HepG2 (cell line): Measurements from ENCODE around the gene UCK2. TPM values are rescaled to one million over a fixed set of nuclear protein-coding genes. Genes with fewer than 3 reads are reported as not detected.

Experiments used
- ARID2 ChIP-seq: sonication (generic); formaldehyde crosslinking; IDR thresholded peaks from 2 replicates; pipeline ENCODE4 v1.8.1; 2022; ENCODE audit warnings: mild to moderate bottlenecking, missing genetic modification reagents, borderline replicate concordance
- ASH2L ChIP-seq: fragments of 300-600, 200-600 bp; sonication (generic); IDR thresholded peaks from 2 replicates; pipeline ENCODE4 v1.7.0; 2017; ENCODE audit warnings: low read depth, mild to moderate bottlenecking, moderate library complexity, mixed read lengths, low read length; ENCODE audit not compliant: insufficient read length
- ATRX ChIP-seq: sonication (generic); formaldehyde crosslinking; IDR thresholded peaks from 2 replicates; pipeline ENCODE4 v1.4.0; 2020; ENCODE audit warnings: missing genetic modification reagents, borderline replicate concordance
- CBFB ChIP-seq: sonication (generic); formaldehyde crosslinking; IDR thresholded peaks from 2 replicates; pipeline ENCODE4 v1.4.0; 2020; ENCODE audit warnings: missing genetic modification reagents
- HNF4A ChIP-seq: sonication (generic); formaldehyde crosslinking; IDR thresholded peaks from 2 replicates; pipeline ENCODE4 v1.4.0; 2020; ENCODE audit warnings: missing genetic modification reagents
- HOXA7 ChIP-seq: sonication (generic); formaldehyde crosslinking; IDR thresholded peaks from 2 replicates; pipeline ENCODE4 v1.8.1; 2022; ENCODE audit warnings: mild to moderate bottlenecking, missing genetic modification reagents, moderate library complexity
- JUNB ChIP-seq: sonication (generic); formaldehyde crosslinking; IDR thresholded peaks from 2 replicates; pipeline ENCODE4 v1.8.0; 2022; ENCODE audit warnings: missing genetic modification reagents, mild to moderate bottlenecking, borderline replicate concordance
- MLLT10 ChIP-seq: sonication (generic); formaldehyde crosslinking; IDR thresholded peaks from 2 replicates; pipeline ENCODE4 v1.4.0; 2020; ENCODE audit warnings: missing genetic modification reagents
- MTERF4 ChIP-seq: sonication (generic); formaldehyde crosslinking; IDR thresholded peaks from 2 replicates; pipeline ENCODE4 v1.8.0; 2023; ENCODE audit warnings: mild to moderate bottlenecking, missing genetic modification reagents
- SOX5 ChIP-seq: IDR thresholded peaks from 2 replicates; pipeline ENCODE4 v1.6.1; 2016; ENCODE audit warnings: borderline replicate concordance
- SP140L ChIP-seq: sonication (generic); formaldehyde crosslinking; IDR thresholded peaks from 2 replicates; pipeline ENCODE4 v1.4.0; 2020; ENCODE audit warnings: missing genetic modification reagents, borderline replicate concordance
- ZHX2 ChIP-seq, 2 experiments: sonication (generic) in 1 of 2; formaldehyde crosslinking in 1 of 2; IDR thresholded peaks; 2 replicates each; pipeline versions ENCODE4 v1.6.1 to v1.9.0; 2014 to 2022; ENCODE audit warnings: antibody characterized with exemption in 1 of 2, borderline replicate concordance in 1 of 2, inconsistent platforms in 1 of 2, low read depth in 1 of 2, missing genetic modification reagents in 1 of 2
- ZMYM2 ChIP-seq: sonication (generic); formaldehyde crosslinking; IDR thresholded peaks from 2 replicates; pipeline ENCODE4 v1.8.0; 2022; ENCODE audit warnings: mild to moderate bottlenecking, missing genetic modification reagents
- ZNF136 ChIP-seq: sonication (generic); formaldehyde crosslinking; IDR thresholded peaks from 2 replicates; pipeline ENCODE4 v1.8.1; 2022; ENCODE audit warnings: low read depth, mild to moderate bottlenecking, moderate library complexity, missing genetic modification reagents
- ZNF225 ChIP-seq: sonication (generic); formaldehyde crosslinking; IDR thresholded peaks from 2 replicates; pipeline ENCODE4 v1.4.0; 2020; ENCODE audit warnings: mild to moderate bottlenecking, missing genetic modification reagents
- ZNF24 ChIP-seq: fragments of 450-650 bp; IDR thresholded peaks from 2 replicates; pipeline ENCODE4 v1.6.1; 2017; ENCODE audit warnings: antibody characterized with exemption, mild to moderate bottlenecking
- ZNF34 ChIP-seq: sonication (generic); formaldehyde crosslinking; IDR thresholded peaks from 2 replicates; pipeline ENCODE4 v1.4.0; 2020; ENCODE audit warnings: mild to moderate bottlenecking, missing genetic modification reagents, borderline replicate concordance
- ZNF446 ChIP-seq: sonication (generic); formaldehyde crosslinking; IDR thresholded peaks from 2 replicates; pipeline ENCODE4 v1.5.0; 2020; ENCODE audit warnings: mild to moderate bottlenecking, missing genetic modification reagents
- ZNF563 ChIP-seq: sonication (generic); formaldehyde crosslinking; IDR thresholded peaks from 2 replicates; pipeline ENCODE4 v1.8.0; 2022; ENCODE audit warnings: mild to moderate bottlenecking, moderate library complexity, missing genetic modification reagents
- ZNF672 ChIP-seq: sonication (generic); formaldehyde crosslinking; IDR thresholded peaks from 2 replicates; pipeline ENCODE4 v1.8.1; 2022; ENCODE audit warnings: missing genetic modification reagents
- polyA plus RNA-seq, 8 experiments: library from polyadenylated mRNA; depleted of rRNA in 3 of 8; stranded (reverse) in 7 of 8; unstranded in 1 of 8; fragments of >200 nt; fragmentation: Illumina TruSeq in 4 of 8; extraction: Trizol in 4 of 8; gene quantifications; 2 replicates each; pipeline versions ENCODE4 v1.2.1 to v1.2.3, GENCODE V29; 2011 to 2016; ENCODE audit warnings: low read depth in 4 of 8, missing spikeins in 1 of 8, mixed read lengths in 1 of 8; ENCODE audit not compliant: insufficient read depth in 1 of 8
- total RNA-seq, 5 experiments: library from RNA; depleted of rRNA; stranded (reverse); fragments of >200 nt; fragmentation: Illumina TruSeq; extraction: Trizol; gene quantifications; 2 replicates each; pipeline ENCODE4 v1.2.3, GENCODE V29; 2016; ENCODE audit warnings: low read depth in 1 of 5
- TF ChIP-seq, protein P1 (sequence below), 2 experiments: fragments of 450-650 bp in 1 of 2; sonication (generic) in 1 of 2; formaldehyde crosslinking; IDR thresholded peaks; 2 replicates each; pipeline versions ENCODE4 v1.5.0 to v1.8.0; 2020 to 2022; ENCODE audit warnings: mild to moderate bottlenecking in 1 of 2, missing genetic modification reagents in 1 of 2

UCK2 gene
- total and polyA plus RNA-seq, 2 of the 13 experiments (the other 11 are each of a cell fraction or from before 2014, with no cell fraction given) = 64.3 to 78.0 TPM

DNA sequence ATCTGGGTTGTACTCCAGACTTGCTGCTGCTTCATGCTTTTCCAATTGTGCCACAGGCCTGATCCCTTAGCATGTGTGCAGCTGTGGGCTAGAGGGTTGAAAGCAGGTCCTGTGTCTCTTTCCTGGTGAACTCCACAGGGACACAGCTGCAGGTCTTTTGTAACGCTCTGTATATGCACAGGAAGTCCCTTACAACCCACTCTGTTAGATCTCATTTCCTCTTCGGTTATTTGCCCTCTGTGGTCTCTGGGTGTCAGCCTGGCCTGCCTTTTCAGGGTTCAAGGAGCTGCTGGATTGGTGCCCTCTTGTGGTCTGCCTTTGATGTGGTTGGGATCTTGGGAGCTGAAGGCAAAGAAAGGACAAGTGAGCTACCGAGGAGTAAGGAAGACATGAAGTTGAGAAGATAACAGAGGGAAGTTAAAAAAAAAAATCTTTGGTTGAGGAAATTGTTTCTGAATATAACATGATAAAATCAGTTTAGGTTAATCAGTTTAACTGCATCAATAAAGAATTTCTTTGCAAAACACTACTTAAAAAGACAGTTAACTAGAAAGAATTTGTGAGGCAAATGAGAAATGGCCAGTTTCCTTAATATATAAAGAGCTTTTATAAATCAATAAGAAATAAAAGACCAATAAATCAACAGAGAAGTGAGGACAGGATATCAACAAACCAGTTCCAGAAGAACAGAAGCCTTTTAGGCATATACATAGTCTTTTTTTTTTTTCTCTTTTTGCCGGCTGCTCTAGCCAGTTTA, 44.1 kb downstream of the UCK2 start (continued):
- peak; percentile 67; the same call in 1 of the 2 replicates for TF ChIP-seq MTERF4 (CRISPR knock-in tag)
- no peak for TF ChIP-seq ASH2L
- no peak for TF ChIP-seq ATRX (CRISPR knock-in tag)
- TF ChIP-seq HOXA7 (CRISPR knock-in tag) = no peak
- peak; percentile 68; the same call in 1 of the 2 replicates for TF ChIP-seq SOX5 (CRISPR knock-in tag)
- TF ChIP-seq ZHX2 (IDR thresholded peaks at IDR 0.05; ENCODE audit: low read depth) = no peak
- no peak for TF ChIP-seq ZHX2 (CRISPR knock-in tag; IDR thresholded peaks at IDR 0.05; ENCODE audit: borderline replicate concordance)
- TF ChIP-seq ZNF563 (CRISPR knock-in tag) = no peak
- peak; percentile 71; the same call in 1 of the 2 replicates for TF ChIP-seq ZMYM2 (CRISPR knock-in tag)
- TF ChIP-seq, protein P1, sequence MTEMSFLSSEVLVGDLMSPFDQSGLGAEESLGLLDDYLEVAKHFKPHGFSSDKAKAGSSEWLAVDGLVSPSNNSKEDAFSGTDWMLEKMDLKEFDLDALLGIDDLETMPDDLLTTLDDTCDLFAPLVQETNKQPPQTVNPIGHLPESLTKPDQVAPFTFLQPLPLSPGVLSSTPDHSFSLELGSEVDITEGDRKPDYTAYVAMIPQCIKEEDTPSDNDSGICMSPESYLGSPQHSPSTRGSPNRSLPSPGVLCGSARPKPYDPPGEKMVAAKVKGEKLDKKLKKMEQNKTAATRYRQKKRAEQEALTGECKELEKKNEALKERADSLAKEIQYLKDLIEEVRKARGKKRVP (CRISPR knock-in tag; IDR thresholded peaks at IDR 0.05) = no peak
- no peak for TF ChIP-seq ZNF672 (CRISPR knock-in tag)
- TF ChIP-seq ZNF225 (CRISPR knock-in tag) = no peak
- TF ChIP-seq ZNF446 (CRISPR knock-in tag) = no peak
- 0 out of 2 replicates have a peak, but pooled peaks have one; percentile 48 for TF ChIP-seq ZNF136
- TF ChIP-seq CBFB (CRISPR knock-in tag) = peak; percentile 94
- no peak for TF ChIP-seq MLLT10 (CRISPR knock-in tag)
- peak; percentile 69 for TF ChIP-seq HNF4A (CRISPR knock-in tag)
- TF ChIP-seq ZNF34 (CRISPR knock-in tag) = no peak
- TF ChIP-seq ARID2 (CRISPR knock-in tag) = no peak
- no peak for TF ChIP-seq SP140L (CRISPR knock-in tag)
- TF ChIP-seq JUNB (CRISPR knock-in tag) = no peak
- no peak for TF ChIP-seq ZNF24
